AG04449 (cell line): ENCODE measurements around the gene ZNF521.

Experiments
- CTCF ChIA-PET: fragments of 350-600 bp; formaldehyde crosslinking; extraction: SDS; loops from one replicate; lab custom pipeline; 2021; ENCODE audit warnings: antibody characterized with exemption; lab: Yijun Ruan, JAX
- POLR2A ChIA-PET: fragments of 400-600, 350-600 bp; formaldehyde crosslinking; extraction: SDS; loops from one replicate; lab custom pipeline; 2020; ENCODE audit warnings: antibody characterized with exemption, inconsistent platforms; lab: Yijun Ruan, JAX
- DNase-seq: peaks from one replicate; pipeline ENCODE4 v3.0.0-alpha.2; 2010; ENCODE audit warnings: low read depth, low spot score
- H3K4me3 ChIP-seq: 2 replicates; pipeline ENCODE4 v1.5.1; 2011; ENCODE audit warnings: low read depth, mild to moderate bottlenecking, control low read depth, low read length
- CTCF ChIP-seq: IDR thresholded peaks from one replicate; pipeline ENCODE4 v1.5.1; 2011; ENCODE audit warnings: mild to moderate bottlenecking, moderate library complexity, low read length, control low read depth, inconsistent platforms; ENCODE audit not compliant: insufficient read depth; ENCODE audit errors: missing control alignments

ZNF521 gene

GRCh38 chr18:25174324-25174723 lies 177.6 kb downstream of the ZNF521 start:
- ChIA-PET CTCF (no interaction called here), POLR2A (no interaction called here)
- TF ChIP-seq CTCF = no peak

DNA sequence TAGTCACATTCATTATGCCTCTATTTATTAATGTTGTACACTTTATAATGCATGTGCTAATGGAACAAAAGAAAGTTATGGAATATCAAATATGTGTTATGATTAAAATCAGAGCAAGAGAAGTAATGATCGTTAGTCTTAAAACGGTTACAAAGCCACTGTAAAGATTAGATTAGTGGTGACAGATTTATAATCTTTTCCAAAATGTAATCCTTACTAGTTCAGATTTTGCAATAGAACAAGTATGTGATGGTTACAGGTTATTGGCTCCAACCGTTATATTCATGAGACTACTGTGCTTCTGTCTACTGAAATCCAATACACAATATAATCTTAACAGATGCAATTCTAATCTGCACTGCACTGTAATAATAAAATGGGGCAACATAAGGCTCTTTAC lies 180.6 kb downstream of the ZNF521 start:
- TF ChIP-seq CTCF = no peak
- H3K4me3 ChIP-seq = no peak overlapping the region
- ChIA-PET CTCF (no interaction called here), POLR2A (no interaction called here)
- DNase-seq = no peak

More at GRCh38 chr18:25174324-25174723, 177.6 kb downstream of the ZNF521 start:
- DNase-seq = no peak
- no peak overlapping the region for H3K4me3 ChIP-seq

- ChIA-PET POLR2A (no interaction called here), CTCF (no interaction called here)
- no peak overlapping the region for H3K4me3 ChIP-seq
- DNase-seq = no peak
- no peak for TF ChIP-seq CTCF
Measured at GRCh38 chr18:25170402-25170801, 181.6 kb downstream of the ZNF521 start.

- ChIA-PET CTCF (no interaction called here), POLR2A (no interaction called here)
- no peak overlapping the region for H3K4me3 ChIP-seq
- DNase-seq = no peak
- TF ChIP-seq CTCF = no peak
Measured at GRCh38 chr18:25169701-25170100, 182.3 kb downstream of the ZNF521 start.

GRCh38 chr18:25167612-25168410 lies 184.2 kb downstream of the ZNF521 start:
- H3K4me3 ChIP-seq = no peak overlapping the region
- TF ChIP-seq CTCF = no peak
- POLR2A ChIA-PET = no interaction called here
- CTCF ChIA-PET = no interaction called here
- no peak for DNase-seq

GRCh38 chr18:25166113-25166512 lies 185.9 kb downstream of the ZNF521 start:
- ChIA-PET POLR2A (no interaction called here), CTCF (no interaction called here)
- no peak for DNase-seq

More at GRCh38 chr18:25166113-25166512, 185.9 kb downstream of the ZNF521 start:
- H3K4me3 ChIP-seq = no peak overlapping the region
- TF ChIP-seq CTCF = no peak
